GM12878 (cell line): ENCODE measurements around the gene KRTAP3-2. TPM values are rescaled to one million over a fixed set of nuclear protein-coding genes. Genes with fewer than 3 reads are reported as not detected.

Experiments
- ATF7 ChIP-seq: fragments of 450-650 bp; IDR thresholded peaks from 2 replicates; pipeline ENCODE4 v1.6.1; 2016; ENCODE audit warnings: low read depth, mild to moderate bottlenecking
- ETV6 ChIP-seq, 2 experiments: fragments of 450-650 bp in 1 of 2; IDR thresholded peaks in 1 of 2; conservative IDR thresholded peaks in 1 of 2; 2 replicates each; pipeline ENCODE4 v1.6.1; 2014; ENCODE audit warnings: antibody characterized with exemption in 1 of 2, borderline replicate concordance in 1 of 2, low read depth in 1 of 2, mild to moderate bottlenecking in 1 of 2, moderate library complexity in 1 of 2
- HSF1 ChIP-seq: fragments of 150-350 bp; IDR thresholded peaks from 2 replicates; pipeline ENCODE4 v1.6.1; 2014; ENCODE audit warnings: mild to moderate bottlenecking, low read depth, low read length
- KLF5 ChIP-seq: fragments of 450-650 bp; IDR thresholded peaks from 2 replicates; pipeline ENCODE4 v1.6.1; 2014; ENCODE audit warnings: mild to moderate bottlenecking; ENCODE audit not compliant: partially characterized antibody
- NFXL1 ChIP-seq: fragments of 450-650 bp; IDR thresholded peaks from 2 replicates; pipeline ENCODE4 v1.6.1; 2017; ENCODE audit warnings: antibody characterized with exemption, mild to moderate bottlenecking, borderline replicate concordance
- RELA ChIP-seq: fragments of 450-650 bp; IDR thresholded peaks from 2 replicates; pipeline ENCODE4 v1.8.0; 2014; ENCODE audit warnings: borderline replicate concordance; ENCODE audit not compliant: partially characterized antibody
- TBL1XR1 ChIP-seq: IDR thresholded peaks from 2 replicates; pipeline ENCODE4 v1.6.1; 2012; ENCODE audit warnings: low read depth, low read length, improper control_type of control experiment
- ZNF687 ChIP-seq: fragments of 450-650 bp; IDR thresholded peaks from 2 replicates; pipeline ENCODE4 v1.6.1; 2017; ENCODE audit warnings: mild to moderate bottlenecking, moderate library complexity
- polyA plus RNA-seq, 11 experiments: library from polyadenylated mRNA; depleted of rRNA in 4 of 11; unstranded in 6 of 11; stranded (reverse) in 5 of 11; fragments of >200 nt; fragmentation: Nextera tagmentation in 4 of 11; fragmentation: Illumina TruSeq in 1 of 11; extraction: Ambion mirVana in 4 of 11; extraction: Trizol in 1 of 11; gene quantifications; 1 replicate in 1 of 11; 2 replicates in 10 of 11; pipeline versions ENCODE4 v1.2.1 to v1.2.3, GENCODE V29; 2011 to 2016; ENCODE audit warnings: inconsistent platforms in 2 of 11, missing spikeins in 2 of 11, low read depth in 1 of 11
- small RNA-seq: library from RNA; depleted of rRNA; stranded (forward); fragments of <200 nt; gene quantifications from one replicate; pipeline ENCODE3, GENCODE V24; 2014
- total RNA-seq, 4 experiments: library from RNA; depleted of rRNA in 3 of 4; stranded (reverse); fragments of >200 nt in 3 of 4; fragmentation: Illumina TruSeq in 1 of 4; extraction: Trizol in 1 of 4; gene quantifications; 2 replicates each; pipeline versions ENCODE4 v1.2.1 to v1.2.3, GENCODE V29; 2013 to 2021

Gene KRTAP3-2
- total and polyA plus RNA-seq, 10 of the 15 experiments (the other 5 are each of a cell fraction or from before 2014, with no cell fraction given), result not detected

GRCh38 chr17:40949418-40949817 is 50.3 kb downstream of the KRTAP3-2 start (continued):
- TF ChIP-seq ZNF687 (no peak), HSF1 (no peak), NFXL1 (no peak), KLF5 (no peak), TBL1XR1 (no peak), ATF7 (no peak), ETV6 (conservative IDR thresholded peaks at IDR 0.05 in 1 of 2, IDR thresholded peaks at IDR 0.05 in 1 of 2; ENCODE audit: borderline replicate concordance in 1 of 2, low read depth in 1 of 2) (no peak), RELA (no peak)

Small RNA genes within 50 kb of the gene (small RNA-seq; reads per million reads assigned to genes)
- gene KRTAP3-4P, result not detected

Other genes with a start within 250 kb of the KRTAP3-2 start
Only the 7 nearest of the 37 such genes appear.
- not detected in 2 replicates for gene KRT39, start 33.0 kb downstream of the KRTAP3-2 start, total RNA-seq (2014; rRNA removed)
- not detected in 2 replicates for gene KRT39, start 33.0 kb downstream of the KRTAP3-2 start, total RNA-seq (2014; rRNA removed; fragmentation: Illumina TruSeq; extraction: Trizol)
- not detected in 2 replicates for gene KRT39, start 33.0 kb downstream of the KRTAP3-2 start, total RNA-seq (2021)
- not detected in 2 replicates for gene KRT39, start 33.0 kb downstream of the KRTAP3-2 start, polyA plus RNA-seq (2011; rRNA removed)
- gene KRT39, start 33.0 kb downstream of the KRTAP3-2 start, polyA plus RNA-seq (2014; fragmentation: Illumina TruSeq; extraction: Trizol), result not detected in 2 replicates
- not detected for gene KRT39, start 33.0 kb downstream of the KRTAP3-2 start, polyA plus RNA-seq (2014; fragmentation: Nextera tagmentation; extraction: Ambion mirVana)
- gene KRT39, start 33.0 kb downstream of the KRTAP3-2 start, polyA plus RNA-seq (2014; rRNA removed), result not detected in 2 replicates
- gene KRT39, start 33.0 kb downstream of the KRTAP3-2 start, polyA plus RNA-seq (2016; fragmentation: Nextera tagmentation; extraction: Ambion mirVana), result not detected
- gene KRT40, start 15.6 kb downstream of the KRTAP3-2 start, total RNA-seq (2014; rRNA removed), result not detected in 2 replicates
- not detected in 2 replicates for gene KRT40, start 15.6 kb downstream of the KRTAP3-2 start, total RNA-seq (2014; rRNA removed; fragmentation: Illumina TruSeq; extraction: Trizol)
- not detected in 2 replicates for gene KRT40, start 15.6 kb downstream of the KRTAP3-2 start, total RNA-seq (2021)
- not detected in 2 replicates for gene KRT40, start 15.6 kb downstream of the KRTAP3-2 start, polyA plus RNA-seq (2011; rRNA removed)
- not detected in 2 replicates for gene KRT40, start 15.6 kb downstream of the KRTAP3-2 start, polyA plus RNA-seq (2014; fragmentation: Illumina TruSeq; extraction: Trizol)
- gene KRT40, start 15.6 kb downstream of the KRTAP3-2 start, polyA plus RNA-seq (2014; fragmentation: Nextera tagmentation; extraction: Ambion mirVana), result not detected
- gene KRT40, start 15.6 kb downstream of the KRTAP3-2 start, polyA plus RNA-seq (2014; rRNA removed), result not detected in 2 replicates
- not detected for gene KRT40, start 15.6 kb downstream of the KRTAP3-2 start, polyA plus RNA-seq (2016; fragmentation: Nextera tagmentation; extraction: Ambion mirVana)
- not detected in 2 replicates for gene KRTAP3-3, start 5.7 kb downstream of the KRTAP3-2 start, total RNA-seq (2014; rRNA removed)
- not detected in 2 replicates for gene KRTAP3-3, start 5.7 kb downstream of the KRTAP3-2 start, total RNA-seq (2014; rRNA removed; fragmentation: Illumina TruSeq; extraction: Trizol)
- not detected in 2 replicates for gene KRTAP3-3, start 5.7 kb downstream of the KRTAP3-2 start, total RNA-seq (2021)
- not detected in 2 replicates for gene KRTAP3-3, start 5.7 kb downstream of the KRTAP3-2 start, polyA plus RNA-seq (2011; rRNA removed)
- not detected in 2 replicates for gene KRTAP3-3, start 5.7 kb downstream of the KRTAP3-2 start, polyA plus RNA-seq (2014; fragmentation: Illumina TruSeq; extraction: Trizol)
- gene KRTAP3-3, start 5.7 kb downstream of the KRTAP3-2 start, polyA plus RNA-seq (2014; fragmentation: Nextera tagmentation; extraction: Ambion mirVana), result not detected
- gene KRTAP3-3, start 5.7 kb downstream of the KRTAP3-2 start, polyA plus RNA-seq (2014; rRNA removed), result not detected in 2 replicates
- gene KRTAP3-3, start 5.7 kb downstream of the KRTAP3-2 start, polyA plus RNA-seq (2016; fragmentation: Nextera tagmentation; extraction: Ambion mirVana), result not detected
- gene KRTAP3-1, start 9.2 kb upstream of the KRTAP3-2 start, total RNA-seq (2014; rRNA removed), result not detected in 2 replicates
- not detected in 2 replicates for gene KRTAP3-1, start 9.2 kb upstream of the KRTAP3-2 start, total RNA-seq (2014; rRNA removed; fragmentation: Illumina TruSeq; extraction: Trizol)
- not detected in 2 replicates for gene KRTAP3-1, start 9.2 kb upstream of the KRTAP3-2 start, total RNA-seq (2021)
- not detected in 2 replicates for gene KRTAP3-1, start 9.2 kb upstream of the KRTAP3-2 start, polyA plus RNA-seq (2011; rRNA removed)
- gene KRTAP3-1, start 9.2 kb upstream of the KRTAP3-2 start, polyA plus RNA-seq (2014; fragmentation: Illumina TruSeq; extraction: Trizol), result not detected in 2 replicates
- gene KRTAP3-1, start 9.2 kb upstream of the KRTAP3-2 start, polyA plus RNA-seq (2014; fragmentation: Nextera tagmentation; extraction: Ambion mirVana), result not detected
- gene KRTAP3-1, start 9.2 kb upstream of the KRTAP3-2 start, polyA plus RNA-seq (2014; rRNA removed), result not detected in 2 replicates
- gene KRTAP3-1, start 9.2 kb upstream of the KRTAP3-2 start, polyA plus RNA-seq (2016; fragmentation: Nextera tagmentation; extraction: Ambion mirVana), result not detected
- not detected in 2 replicates for gene KRTAP1-5, start 27.3 kb upstream of the KRTAP3-2 start, total RNA-seq (2014; rRNA removed)
- not detected in 2 replicates for gene KRTAP1-5, start 27.3 kb upstream of the KRTAP3-2 start, total RNA-seq (2014; rRNA removed; fragmentation: Illumina TruSeq; extraction: Trizol)
- not detected in 2 replicates for gene KRTAP1-5, start 27.3 kb upstream of the KRTAP3-2 start, total RNA-seq (2021)
- gene KRTAP1-5, start 27.3 kb upstream of the KRTAP3-2 start, polyA plus RNA-seq (2011; rRNA removed), result not detected in 2 replicates
- not detected in 2 replicates for gene KRTAP1-5, start 27.3 kb upstream of the KRTAP3-2 start, polyA plus RNA-seq (2014; fragmentation: Illumina TruSeq; extraction: Trizol)
- not detected for gene KRTAP1-5, start 27.3 kb upstream of the KRTAP3-2 start, polyA plus RNA-seq (2014; fragmentation: Nextera tagmentation; extraction: Ambion mirVana)
- gene KRTAP1-5, start 27.3 kb upstream of the KRTAP3-2 start, polyA plus RNA-seq (2014; rRNA removed), result not detected in 2 replicates
- not detected for gene KRTAP1-5, start 27.3 kb upstream of the KRTAP3-2 start, polyA plus RNA-seq (2016; fragmentation: Nextera tagmentation; extraction: Ambion mirVana)
- not detected in 2 replicates for gene KRTAP1-4, start 30.3 kb upstream of the KRTAP3-2 start, total RNA-seq (2014; rRNA removed)
- not detected in 2 replicates for gene KRTAP1-4, start 30.3 kb upstream of the KRTAP3-2 start, total RNA-seq (2014; rRNA removed; fragmentation: Illumina TruSeq; extraction: Trizol)
- not detected in 2 replicates for gene KRTAP1-4, start 30.3 kb upstream of the KRTAP3-2 start, total RNA-seq (2021)
- gene KRTAP1-4, start 30.3 kb upstream of the KRTAP3-2 start, polyA plus RNA-seq (2011; rRNA removed), result not detected in 2 replicates
- not detected in 2 replicates for gene KRTAP1-4, start 30.3 kb upstream of the KRTAP3-2 start, polyA plus RNA-seq (2014; fragmentation: Illumina TruSeq; extraction: Trizol)
- not detected for gene KRTAP1-4, start 30.3 kb upstream of the KRTAP3-2 start, polyA plus RNA-seq (2014; fragmentation: Nextera tagmentation; extraction: Ambion mirVana)
- not detected in 2 replicates for gene KRTAP1-4, start 30.3 kb upstream of the KRTAP3-2 start, polyA plus RNA-seq (2014; rRNA removed)
- gene KRTAP1-4, start 30.3 kb upstream of the KRTAP3-2 start, polyA plus RNA-seq (2016; fragmentation: Nextera tagmentation; extraction: Ambion mirVana), result not detected
- gene KRTAP1-3, start 35.0 kb upstream of the KRTAP3-2 start, total RNA-seq (2014; rRNA removed), result not detected in 2 replicates
- not detected in 2 replicates for gene KRTAP1-3, start 35.0 kb upstream of the KRTAP3-2 start, total RNA-seq (2014; rRNA removed; fragmentation: Illumina TruSeq; extraction: Trizol)
- not detected in 2 replicates for gene KRTAP1-3, start 35.0 kb upstream of the KRTAP3-2 start, total RNA-seq (2021)
- gene KRTAP1-3, start 35.0 kb upstream of the KRTAP3-2 start, polyA plus RNA-seq (2011; rRNA removed), result not detected in 2 replicates
- not detected in 2 replicates for gene KRTAP1-3, start 35.0 kb upstream of the KRTAP3-2 start, polyA plus RNA-seq (2014; fragmentation: Illumina TruSeq; extraction: Trizol)
- not detected for gene KRTAP1-3, start 35.0 kb upstream of the KRTAP3-2 start, polyA plus RNA-seq (2014; fragmentation: Nextera tagmentation; extraction: Ambion mirVana)
- gene KRTAP1-3, start 35.0 kb upstream of the KRTAP3-2 start, polyA plus RNA-seq (2014; rRNA removed), result not detected in 2 replicates
- not detected for gene KRTAP1-3, start 35.0 kb upstream of the KRTAP3-2 start, polyA plus RNA-seq (2016; fragmentation: Nextera tagmentation; extraction: Ambion mirVana)